Measurements from ENCODE around the gene DNAH5. TPM values are rescaled to one million over a fixed set of nuclear protein-coding genes. Genes with fewer than 3 reads are reported as not detected.
"Not testable (repeated sequence)": the region's sequence is repeated elsewhere in the genome, so short reads cannot be mapped to it uniquely, and the experiment has no call there.

DNAH5 gene, protein sequence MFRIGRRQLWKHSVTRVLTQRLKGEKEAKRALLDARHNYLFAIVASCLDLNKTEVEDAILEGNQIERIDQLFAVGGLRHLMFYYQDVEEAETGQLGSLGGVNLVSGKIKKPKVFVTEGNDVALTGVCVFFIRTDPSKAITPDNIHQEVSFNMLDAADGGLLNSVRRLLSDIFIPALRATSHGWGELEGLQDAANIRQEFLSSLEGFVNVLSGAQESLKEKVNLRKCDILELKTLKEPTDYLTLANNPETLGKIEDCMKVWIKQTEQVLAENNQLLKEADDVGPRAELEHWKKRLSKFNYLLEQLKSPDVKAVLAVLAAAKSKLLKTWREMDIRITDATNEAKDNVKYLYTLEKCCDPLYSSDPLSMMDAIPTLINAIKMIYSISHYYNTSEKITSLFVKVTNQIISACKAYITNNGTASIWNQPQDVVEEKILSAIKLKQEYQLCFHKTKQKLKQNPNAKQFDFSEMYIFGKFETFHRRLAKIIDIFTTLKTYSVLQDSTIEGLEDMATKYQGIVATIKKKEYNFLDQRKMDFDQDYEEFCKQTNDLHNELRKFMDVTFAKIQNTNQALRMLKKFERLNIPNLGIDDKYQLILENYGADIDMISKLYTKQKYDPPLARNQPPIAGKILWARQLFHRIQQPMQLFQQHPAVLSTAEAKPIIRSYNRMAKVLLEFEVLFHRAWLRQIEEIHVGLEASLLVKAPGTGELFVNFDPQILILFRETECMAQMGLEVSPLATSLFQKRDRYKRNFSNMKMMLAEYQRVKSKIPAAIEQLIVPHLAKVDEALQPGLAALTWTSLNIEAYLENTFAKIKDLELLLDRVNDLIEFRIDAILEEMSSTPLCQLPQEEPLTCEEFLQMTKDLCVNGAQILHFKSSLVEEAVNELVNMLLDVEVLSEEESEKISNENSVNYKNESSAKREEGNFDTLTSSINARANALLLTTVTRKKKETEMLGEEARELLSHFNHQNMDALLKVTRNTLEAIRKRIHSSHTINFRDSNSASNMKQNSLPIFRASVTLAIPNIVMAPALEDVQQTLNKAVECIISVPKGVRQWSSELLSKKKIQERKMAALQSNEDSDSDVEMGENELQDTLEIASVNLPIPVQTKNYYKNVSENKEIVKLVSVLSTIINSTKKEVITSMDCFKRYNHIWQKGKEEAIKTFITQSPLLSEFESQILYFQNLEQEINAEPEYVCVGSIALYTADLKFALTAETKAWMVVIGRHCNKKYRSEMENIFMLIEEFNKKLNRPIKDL (N-terminal part only)
- not detected for total RNA-seq

DNA sequence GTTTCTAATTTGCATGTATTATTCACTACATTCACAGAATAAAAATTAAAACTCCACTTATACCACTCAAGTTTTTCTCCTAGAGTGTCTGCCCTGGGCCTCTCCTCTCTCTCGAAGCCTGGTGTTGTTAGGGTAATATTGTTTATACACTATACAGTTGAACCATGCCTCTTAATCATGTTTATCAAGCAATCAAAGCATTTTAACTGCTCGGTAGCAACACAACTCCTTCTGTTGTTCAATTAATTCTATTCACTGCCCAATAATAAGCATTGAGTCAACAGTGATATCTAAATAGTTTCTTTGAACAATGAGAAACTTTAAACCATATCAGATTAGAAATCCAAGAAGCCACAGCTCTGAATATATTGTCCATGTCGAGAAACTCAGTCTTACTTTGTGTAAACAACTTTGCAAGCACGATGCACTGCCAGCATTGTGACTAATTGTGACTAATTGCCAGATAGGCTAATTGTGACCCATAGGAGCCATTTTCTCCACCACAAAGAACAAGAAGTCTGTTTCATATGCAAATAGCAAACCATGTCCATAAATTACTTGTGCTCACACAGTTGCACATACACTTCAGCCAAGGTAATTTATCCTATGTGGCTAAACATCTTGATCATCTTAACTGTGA, at the start of gene DNAH5:
DNAH5 (minus strand) TSS at position 129 of the 640 bp plus-strand sequence. CDS start 250 bp downstream, outside the sequence.
- DNase-seq = no peak
- Mint-ChIP-seq H3K36me3 (no peaks in the 10 kb centered on the region), H3K27ac (no peak within 1 kb of the TSS), H3K4me1 (no peaks in the 10 kb centered on the region), H3K4me3 (no peak within 1 kb of the TSS), H3K27me3 (no peaks in the 10 kb centered on the region), H3K9me3 (no peaks in the 10 kb centered on the region)
- POLR2A ChIA-PET = no interaction called here
- ATAC-seq (ENCODE audit: low read depth) = no peak

DNA sequence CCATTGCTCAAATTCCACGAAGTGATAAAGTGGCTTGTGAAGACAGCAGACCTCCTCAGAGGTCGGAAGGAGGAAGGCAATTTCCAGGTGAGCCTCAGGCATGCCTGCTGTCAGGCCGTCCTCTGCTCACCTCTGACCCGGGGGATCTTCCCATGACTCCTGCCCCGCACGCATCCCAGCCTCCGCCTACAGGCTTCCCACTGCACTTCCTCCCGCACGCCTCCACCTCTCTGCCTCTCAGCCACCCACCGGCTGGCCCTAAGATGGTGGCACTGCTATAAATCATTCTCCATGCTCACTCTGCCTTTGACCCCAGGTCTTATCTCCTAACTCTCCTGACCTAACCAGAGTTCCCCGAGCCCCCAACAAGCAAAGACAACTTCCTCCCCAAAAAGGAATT, 49.4 kb upstream of the DNAH5 start:
- H3K4me1 Mint-ChIP-seq = no peaks in the 10 kb centered on the region
- POLR2A ChIA-PET = no interaction called here

DNA sequence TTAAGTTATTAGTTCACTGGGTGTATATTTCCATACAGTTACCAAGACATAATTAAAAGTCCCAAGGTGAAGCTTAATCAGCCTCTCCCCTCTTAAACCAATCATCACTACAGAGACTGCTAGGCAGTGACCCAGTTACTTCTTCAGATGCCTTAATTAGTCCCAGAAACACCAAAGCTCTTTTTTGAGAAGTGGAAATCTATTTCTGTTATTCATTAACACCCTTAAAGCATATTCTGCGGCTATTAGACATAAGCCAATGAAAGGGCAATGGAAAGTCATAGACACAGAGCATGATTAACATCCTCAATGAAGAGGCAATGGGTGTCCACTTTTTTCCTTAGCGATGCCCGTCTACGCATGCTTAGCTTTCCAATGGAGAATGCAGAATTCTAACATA, 48.3 kb upstream of the DNAH5 start:
- Mint-ChIP-seq H3K27ac (no peak overlapping the region), H3K9me3 (peaks cover 4% of the 10 kb centered on the region), H3K27me3 (no peaks in the 10 kb centered on the region), H3K4me3 (no peak overlapping the region), H3K4me1 (no peaks in the 10 kb centered on the region), H3K36me3 (no peaks in the 10 kb centered on the region)
- POLR2A ChIA-PET = no interaction called here
- ATAC-seq (ENCODE audit: low read depth) (no peak), DNase-seq (no peak)

More for the DNA sequence above, 49.4 kb upstream of the DNAH5 start:
- ATAC-seq (ENCODE audit: low read depth) = no peak
- peaks cover 7% of the 10 kb centered on the region for H3K9me3 Mint-ChIP-seq
- no peaks in the 10 kb centered on the region for H3K36me3 Mint-ChIP-seq
- DNase-seq = no peak
- no peak overlapping the region for H3K27ac Mint-ChIP-seq
- H3K27me3 Mint-ChIP-seq = no peaks in the 10 kb centered on the region
- H3K4me3 Mint-ChIP-seq = no peak overlapping the region

DNA sequence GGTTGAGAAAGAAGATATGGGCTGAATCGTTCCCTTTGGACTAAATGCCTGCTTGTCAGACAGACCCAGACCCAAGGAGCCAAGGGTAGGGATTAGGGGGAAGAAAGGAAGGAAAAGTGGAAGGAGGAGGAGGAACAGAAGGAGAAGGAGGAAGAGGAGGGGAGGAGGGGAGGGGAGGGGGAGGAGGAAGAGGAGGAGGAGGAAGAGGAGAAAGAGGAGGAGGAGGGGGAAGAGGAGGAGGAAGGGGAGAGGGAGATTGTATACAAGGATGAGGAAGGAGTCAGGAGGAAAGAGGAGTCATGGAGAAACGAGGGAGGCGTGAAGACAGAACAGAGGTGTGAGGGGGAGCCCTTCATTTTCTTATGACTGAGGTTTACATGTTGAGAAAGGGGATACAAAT, 46.9 kb upstream of the DNAH5 start:
- no peaks in the 10 kb centered on the region for H3K9me3 Mint-ChIP-seq
- no peaks in the 10 kb centered on the region for H3K27me3 Mint-ChIP-seq
- no peak for DNase-seq
- no peak overlapping the region for H3K27ac Mint-ChIP-seq
- POLR2A ChIA-PET = no interaction called here
- ATAC-seq (ENCODE audit: low read depth) = no peak
- no peaks in the 10 kb centered on the region for H3K4me1 Mint-ChIP-seq
- no peak overlapping the region for H3K4me3 Mint-ChIP-seq
- H3K36me3 Mint-ChIP-seq = no peaks in the 10 kb centered on the region

DNA sequence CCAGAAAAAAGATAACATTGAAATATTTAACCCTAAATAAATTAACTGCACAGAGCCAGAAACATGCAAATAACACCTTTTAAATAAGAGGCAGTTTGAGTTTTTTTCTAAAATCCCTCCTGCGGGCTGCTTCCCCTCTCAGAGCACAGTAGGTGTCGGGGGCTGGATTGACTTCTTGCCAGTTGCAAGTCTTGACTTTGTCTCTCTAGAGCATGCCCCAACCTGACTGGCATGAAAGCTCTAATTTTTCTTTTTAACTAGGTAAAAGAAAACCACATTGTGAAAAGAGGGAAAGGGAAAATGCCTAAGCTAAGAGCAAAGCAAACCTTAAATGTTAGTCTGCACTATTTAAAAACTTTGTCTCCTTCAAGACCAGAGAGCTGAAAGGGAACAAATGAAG, 46.4 kb upstream of the DNAH5 start:
- Mint-ChIP-seq H3K36me3 (no peaks in the 10 kb centered on the region), H3K9me3 (no peaks in the 10 kb centered on the region), H3K4me3 (no peak overlapping the region), H3K27me3 (no peaks in the 10 kb centered on the region), H3K4me1 (no peaks in the 10 kb centered on the region), H3K27ac (no peak overlapping the region)
- POLR2A ChIA-PET = no interaction called here
- ATAC-seq (ENCODE audit: low read depth) (no peak), DNase-seq (no peak)

DNA sequence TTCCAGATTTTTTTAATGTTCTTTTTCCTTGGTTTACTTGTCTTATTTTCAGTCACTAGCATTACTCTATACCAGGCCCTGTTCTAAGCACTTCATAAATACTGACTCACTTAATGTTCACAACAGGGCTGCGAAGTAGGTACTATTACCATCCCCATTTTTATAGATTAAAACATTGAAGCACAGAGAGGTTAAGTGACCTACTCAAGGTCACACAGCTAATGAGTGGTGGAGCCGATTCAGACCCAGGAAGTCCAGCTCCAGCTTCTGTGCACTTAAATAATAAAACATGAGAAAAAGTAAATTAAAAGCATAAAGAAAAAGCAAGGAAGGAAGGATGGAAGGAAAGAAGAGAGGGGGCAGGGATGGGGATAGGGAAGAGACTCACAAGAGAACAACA, 45.3 kb upstream of the DNAH5 start:
- Mint-ChIP-seq H3K4me1 (no peaks in the 10 kb centered on the region), H3K36me3 (no peaks in the 10 kb centered on the region), H3K27ac (no peak overlapping the region), H3K9me3 (no peaks in the 10 kb centered on the region), H3K27me3 (no peaks in the 10 kb centered on the region), H3K4me3 (no peak overlapping the region)
- POLR2A ChIA-PET = no interaction called here
- DNase-seq (no peak), ATAC-seq (ENCODE audit: low read depth) (no peak)

DNA sequence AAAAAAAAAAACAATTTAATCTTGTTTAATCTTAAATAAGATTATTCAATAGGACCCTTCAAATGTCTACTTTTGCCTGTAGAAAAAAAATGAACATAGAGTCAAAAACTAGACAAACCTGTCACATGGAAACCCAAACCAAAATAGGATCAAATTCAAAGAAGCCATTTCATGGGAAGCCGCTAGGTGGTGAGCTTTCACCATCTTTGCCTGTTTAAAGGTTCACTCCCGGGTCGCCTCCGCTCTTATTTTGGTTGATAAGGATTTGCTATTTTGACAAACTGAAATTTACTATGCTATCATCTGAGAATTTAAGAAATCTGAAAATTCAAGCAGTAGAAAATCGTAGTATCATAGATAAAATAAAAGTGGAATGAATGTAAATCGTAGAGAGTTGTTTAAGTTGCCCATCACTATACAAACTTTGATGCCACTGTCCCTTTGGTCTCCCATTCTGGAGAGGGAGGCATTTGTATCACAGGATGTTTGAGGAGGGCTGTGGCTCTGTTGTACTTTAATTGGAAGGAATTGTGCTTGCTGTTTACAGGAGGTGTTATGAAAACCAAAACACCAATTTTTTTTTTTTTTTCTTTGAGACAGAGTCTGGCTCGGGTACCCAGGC, 43.5 kb upstream of the DNAH5 start:
- Mint-ChIP-seq H3K4me1 (no peaks in the 10 kb centered on the region), H3K36me3 (no peaks in the 10 kb centered on the region), H3K27ac (no peak overlapping the region), H3K4me3 (no peak overlapping the region), H3K27me3 (no peaks in the 10 kb centered on the region), H3K9me3 (no peaks in the 10 kb centered on the region)
- POLR2A ChIA-PET = no interaction called here
- DNase-seq = no peak
- ATAC-seq (ENCODE audit: low read depth) = no peak

DNA sequence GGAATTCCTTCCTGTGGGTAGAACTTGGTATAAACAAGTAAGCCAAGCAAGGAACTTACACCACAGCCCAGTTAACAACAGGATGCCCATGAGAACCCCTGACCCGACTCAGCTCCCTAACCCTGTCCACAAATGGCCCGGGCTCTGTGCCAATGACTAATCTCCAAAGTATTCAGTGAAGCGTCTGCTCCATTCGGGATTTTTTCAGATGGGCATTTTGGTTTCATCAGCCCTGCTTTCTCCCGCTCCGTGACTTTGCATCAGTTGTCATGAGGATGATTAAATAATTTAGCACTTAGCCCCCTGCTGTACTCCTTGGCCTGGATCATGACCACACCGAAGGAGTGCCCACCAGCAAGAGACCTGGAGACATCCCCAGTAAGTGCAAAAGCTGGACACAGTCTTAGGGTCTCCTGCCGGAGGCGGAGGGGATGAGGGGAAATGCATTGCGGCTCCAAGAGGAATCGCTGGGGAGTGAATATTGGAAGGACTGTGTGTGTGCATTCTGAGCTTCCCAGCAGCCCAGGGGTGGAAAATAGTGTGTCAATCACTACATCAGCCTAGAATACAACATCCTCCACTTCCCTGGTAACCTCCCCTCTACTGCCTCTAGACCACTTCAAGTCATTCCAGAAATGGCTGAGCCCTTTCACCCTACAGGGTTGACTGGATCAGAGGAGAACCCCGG, 41.4 kb upstream of the DNAH5 start:
- ATAC-seq (ENCODE audit: low read depth) (no peak), DNase-seq (no peak)
- no peaks in the 10 kb centered on the region for H3K36me3 Mint-ChIP-seq
- H3K27ac Mint-ChIP-seq = no peak overlapping the region
- no peak overlapping the region for H3K4me3 Mint-ChIP-seq
- H3K9me3 Mint-ChIP-seq = no peaks in the 10 kb centered on the region
- no peaks in the 10 kb centered on the region for H3K27me3 Mint-ChIP-seq
- no peaks in the 10 kb centered on the region for H3K4me1 Mint-ChIP-seq
- POLR2A ChIA-PET = no interaction called here

DNA sequence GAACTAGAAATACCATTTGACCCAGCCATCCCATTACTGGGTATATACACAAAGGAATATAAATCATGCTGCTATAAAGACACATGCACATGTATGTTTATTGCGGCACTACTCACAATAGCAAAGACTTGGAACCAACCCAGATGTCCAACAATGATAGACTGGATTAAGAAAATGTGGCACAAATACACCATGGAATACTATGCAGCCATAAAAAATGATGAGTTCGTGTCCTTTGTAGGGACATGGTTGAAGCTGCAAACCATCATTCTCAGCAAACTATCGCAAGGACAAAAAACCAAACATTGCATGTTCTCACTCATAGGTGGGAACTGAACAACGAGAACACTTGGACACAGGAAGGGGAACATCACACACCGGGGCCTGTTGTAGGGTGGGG, 40.4 kb upstream of the DNAH5 start:
- DNase-seq; H3K36me3 Mint-ChIP-seq; POLR2A ChIA-PET; ATAC-seq (ENCODE audit: low read depth); H3K4me1 Mint-ChIP-seq; H3K9me3 Mint-ChIP-seq; H3K4me3 Mint-ChIP-seq; H3K27me3 Mint-ChIP-seq; H3K27ac Mint-ChIP-seq: not testable (repeated sequence)

DNA sequence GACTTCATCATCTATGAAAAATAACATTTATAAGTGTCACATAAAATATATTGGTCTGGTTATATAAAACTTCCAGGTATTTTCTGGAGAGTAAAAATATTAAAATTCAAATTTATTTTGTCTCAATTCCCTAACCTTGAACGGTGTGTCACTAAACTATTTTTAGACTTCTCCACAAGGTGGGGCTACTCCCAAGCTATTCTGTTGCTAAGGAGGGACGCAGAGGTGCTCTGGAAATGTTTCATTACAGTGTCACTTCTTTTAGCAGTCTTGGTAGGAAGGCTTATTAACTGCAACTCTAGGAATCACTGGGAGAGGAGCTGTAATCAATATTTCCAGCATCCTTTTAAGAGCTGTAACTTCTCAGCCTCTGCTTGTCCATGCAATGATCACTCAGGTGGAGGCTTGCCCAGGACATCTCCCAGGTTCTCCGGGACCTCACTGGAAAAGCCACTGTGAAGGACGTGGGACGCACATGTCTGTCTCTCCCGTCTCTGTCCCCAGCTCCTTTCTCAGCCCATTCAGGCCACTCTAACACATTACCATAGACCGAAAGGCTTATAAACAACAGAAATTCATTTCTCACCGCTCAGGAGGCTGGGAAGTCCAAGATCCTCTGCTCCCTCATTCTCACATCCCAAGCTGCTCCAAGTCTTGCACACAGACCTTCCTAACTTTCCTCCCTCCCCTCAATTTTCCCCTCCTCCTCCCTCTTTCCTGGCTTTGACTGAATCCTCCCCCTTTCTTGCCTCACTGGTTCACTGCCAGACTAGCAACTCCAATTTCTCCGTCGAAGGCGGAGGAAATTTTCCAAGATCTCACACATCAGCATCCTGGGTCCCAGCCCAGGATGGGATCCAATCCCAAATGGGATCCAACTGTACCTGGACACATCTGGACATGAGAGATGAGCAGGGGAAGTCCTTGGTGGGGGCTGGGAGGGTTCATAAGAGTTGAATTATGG, 32.7 kb upstream of the DNAH5 start:
- DNase-seq (no peak), ATAC-seq (ENCODE audit: low read depth) (no peak)
- Mint-ChIP-seq H3K9me3 (no peaks in the 10 kb centered on the region), H3K27me3 (peaks cover 2% of the 10 kb centered on the region), H3K36me3 (no peaks in the 10 kb centered on the region), H3K4me3 (no peak overlapping the region), H3K27ac (no peak overlapping the region), H3K4me1 (no peaks in the 10 kb centered on the region)
- POLR2A ChIA-PET = interaction anchor here (0.6 kb wide), 1 partner anchor 373 kb away, joined by 3 read pairs; no protein-coding TSS in a partner anchor

DNA sequence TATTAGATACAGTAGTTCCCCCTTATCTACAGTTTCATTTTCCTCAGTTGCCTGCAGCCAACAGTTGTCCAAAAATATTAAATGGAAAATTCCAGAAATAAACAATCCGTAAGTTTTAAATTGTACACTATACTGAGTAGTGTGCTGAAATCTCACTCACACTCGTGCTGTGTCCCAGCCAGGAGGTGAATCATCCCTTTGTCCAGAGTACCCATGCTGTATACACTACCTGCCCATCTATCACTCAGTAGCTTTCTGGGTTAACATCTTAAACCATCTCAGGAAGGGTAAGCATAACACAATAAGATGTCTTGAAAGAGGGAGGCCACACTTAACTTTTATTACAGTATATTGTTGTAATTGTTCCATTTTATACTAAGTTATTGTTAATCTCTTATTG, 31.7 kb upstream of the DNAH5 start:
- Mint-ChIP-seq H3K4me3 (no peak overlapping the region), H3K27me3 (peaks cover 2% of the 10 kb centered on the region), H3K27ac (no peak overlapping the region), H3K36me3 (no peaks in the 10 kb centered on the region), H3K4me1 (no peaks in the 10 kb centered on the region), H3K9me3 (no peaks in the 10 kb centered on the region)
- ATAC-seq (ENCODE audit: low read depth) (no peak), DNase-seq (no peak)
- POLR2A ChIA-PET = interaction anchor here (0.6 kb wide), 1 partner anchor 374 kb away, joined by 3 read pairs; no protein-coding TSS in a partner anchor

Measured in activated naive CD8-positive, alpha-beta T cell treated with anti-CD3 and anti-CD28 coated beads, Interleukin-2, amount 10 ng/mL, durations not matched to agents 7 days and 5 days (primary cell).